HS-27A (cell line): ENCODE data around the gene ENTPD1.
"Not testable (repeated sequence)": the region's sequence is repeated elsewhere in the genome, so short reads cannot be mapped to it uniquely, and the experiment has no call there.

Experiments used
- DNase-seq: peaks from one replicate; pipeline ENCODE4 v3.0.0-alpha.2; 2012; ENCODE audit warnings: low read depth, missing footprints

ENTPD1 gene

GRCh38 chr10:95756041-95756761, at the start of gene ENTPD1:
TSS of gene ENTPD1 (plus strand) at chr10:95756163. CDS start at chr10:95756240, 77 bp downstream.
- no peak for DNase-seq

GRCh38 chr10:95706573-95706972, 49.4 kb upstream of the ENTPD1 start:
- DNase-seq, result no peak

GRCh38 chr10:95706990-95707389, 49.0 kb upstream of the ENTPD1 start:
- DNase-seq, result no peak

- DNase-seq, result no peak
Observed at GRCh38 chr10:95711492-95711891, 44.5 kb upstream of the ENTPD1 start.

GRCh38 chr10:95716466-95716865, 39.5 kb upstream of the ENTPD1 start:
- DNase-seq, result no peak

- no peak for DNase-seq
Observed at GRCh38 chr10:95716866-95717265, 39.1 kb upstream of the ENTPD1 start.

GRCh38 chr10:95720745-95721144, 35.2 kb upstream of the ENTPD1 start:
- DNase-seq, result not testable (repeated sequence)

GRCh38 chr10:95722496-95722895, 33.5 kb upstream of the ENTPD1 start:
- DNase-seq, result not testable (repeated sequence)

- no peak for DNase-seq
Observed at GRCh38 chr10:95728526-95728925, 27.4 kb upstream of the ENTPD1 start.

GRCh38 chr10:95729323-95730055, 26.5 kb upstream of the ENTPD1 start:
- DNase-seq, result no peak

GRCh38 chr10:95730233-95730632, 25.7 kb upstream of the ENTPD1 start:
- no peak for DNase-seq

GRCh38 chr10:95732907-95733306, 23.1 kb upstream of the ENTPD1 start:
- not testable (repeated sequence) for DNase-seq

- no peak for DNase-seq
Observed at GRCh38 chr10:95739056-95739455, 16.9 kb upstream of the ENTPD1 start.

GRCh38 chr10:95741807-95742467, 14.0 kb upstream of the ENTPD1 start:
- no peak for DNase-seq

- DNase-seq, result no peak
Observed at GRCh38 chr10:95742485-95742884, 13.5 kb upstream of the ENTPD1 start.

- no peak for DNase-seq
Observed at GRCh38 chr10:95742962-95743535, 12.9 kb upstream of the ENTPD1 start.

GRCh38 chr10:95745501-95745900, 10.5 kb upstream of the ENTPD1 start:
- DNase-seq, result no peak

- DNase-seq, result no peak
Observed at GRCh38 chr10:95748349-95748748, 7.6 kb upstream of the ENTPD1 start.

- DNase-seq, result no peak
Observed at GRCh38 chr10:95755511-95756004, 405 bp upstream of the ENTPD1 start.

- DNase-seq, result no peak
Observed at GRCh38 chr10:95756809-95757684, 1.1 kb downstream of the ENTPD1 start.

- DNase-seq, result no peak
Observed at GRCh38 chr10:95758351-95759025, 2.5 kb downstream of the ENTPD1 start.
